Activated CD4-positive, CD25-positive, alpha-beta regulatory T cell treated with anti-CD3 and anti-CD28 coated beads, Interleukin-2, amount 50 U/mL, for 72 hours (primary cell): ENCODE results near the gene NKD1.

ENCODE experiments used
- DNase-seq: peaks from one replicate; pipeline ENCODE4 v3.0.0; 2021

NKD1 gene

DNA sequence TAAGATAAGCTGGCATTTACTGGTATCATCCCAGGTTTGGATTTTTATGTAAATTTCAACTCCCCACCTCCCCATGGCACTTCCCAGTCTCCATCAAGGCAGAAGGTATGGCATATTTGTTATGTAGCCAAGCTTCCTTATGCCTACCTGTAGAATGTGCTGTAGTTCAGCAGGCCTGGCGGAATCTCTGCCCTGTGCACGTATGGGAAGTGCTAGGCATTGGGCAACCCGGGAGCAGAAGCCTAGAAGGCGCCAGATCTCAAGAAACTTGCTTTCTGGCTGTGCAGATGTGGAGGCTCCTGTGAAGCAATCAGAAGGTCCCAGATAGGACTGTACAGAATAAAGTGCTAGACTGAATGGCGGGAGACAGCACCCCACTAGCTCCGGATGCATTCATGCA lies 68.2 kb downstream of the NKD1 start:
- no peak for DNase-seq

DNA sequence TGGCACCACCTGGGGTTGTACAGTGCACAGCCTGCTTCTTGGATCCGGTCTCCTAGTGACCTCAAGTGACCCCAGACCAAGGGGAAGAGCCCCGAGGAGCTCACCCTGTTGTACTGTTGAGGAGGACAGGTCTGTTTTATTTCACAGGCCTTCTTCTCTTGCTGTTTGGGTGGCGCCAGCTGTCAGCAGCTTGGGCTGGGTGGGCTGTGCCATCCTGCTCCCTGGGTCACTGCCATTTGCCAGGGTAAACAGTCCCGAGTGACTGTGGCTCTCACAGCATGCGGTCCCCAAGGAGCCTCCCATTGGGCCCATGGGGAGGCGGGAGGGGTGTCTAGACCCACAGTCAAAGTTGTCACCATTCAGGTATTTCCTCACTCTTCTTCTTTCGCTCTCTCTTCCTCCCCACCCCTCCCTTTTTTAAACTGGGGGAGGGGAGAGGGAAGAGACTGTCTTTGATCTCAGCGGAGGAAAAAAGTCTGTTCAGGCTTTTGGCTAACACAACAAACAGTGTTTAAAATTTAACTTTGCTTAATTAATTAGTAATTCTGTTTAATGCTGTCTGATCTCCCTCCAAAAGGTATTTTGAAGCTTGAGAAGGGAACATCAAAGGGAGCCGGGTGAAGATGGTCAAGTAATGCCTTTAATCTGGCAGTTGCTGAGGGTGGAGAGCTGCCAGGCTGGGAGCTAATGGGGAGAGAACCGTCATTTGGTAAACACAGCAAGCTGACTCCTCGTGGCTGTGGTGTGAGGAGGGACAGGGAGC lies 68.9 kb downstream of the NKD1 start:
- DNase-seq: no peak

DNA sequence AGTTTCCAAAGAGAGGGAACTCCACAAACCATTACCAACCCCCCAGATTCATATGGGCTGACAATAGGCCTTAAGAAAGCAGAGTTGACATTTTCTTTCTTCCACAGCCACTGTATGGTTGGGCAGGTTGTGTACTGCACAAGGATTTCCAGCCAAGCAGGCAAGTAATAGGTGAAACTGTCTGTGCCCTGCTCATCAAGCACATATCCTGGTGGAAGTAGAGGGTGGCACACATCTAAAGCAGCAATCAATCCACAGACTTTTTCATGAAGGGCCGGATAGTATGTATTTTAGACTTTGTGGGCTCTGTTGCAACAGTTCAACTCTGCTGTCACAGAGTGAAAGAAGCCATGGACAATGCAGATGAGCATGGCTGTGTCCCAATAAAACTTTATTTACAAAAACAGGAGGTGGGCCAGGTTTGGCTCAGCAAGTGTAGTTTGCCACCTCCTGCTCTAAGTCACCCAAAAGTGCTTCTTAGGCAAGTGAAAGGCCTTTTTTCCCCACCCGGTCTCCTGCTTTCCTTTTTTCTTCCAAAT lies 69.5 kb downstream of the NKD1 start:
- no peak for DNase-seq

DNA sequence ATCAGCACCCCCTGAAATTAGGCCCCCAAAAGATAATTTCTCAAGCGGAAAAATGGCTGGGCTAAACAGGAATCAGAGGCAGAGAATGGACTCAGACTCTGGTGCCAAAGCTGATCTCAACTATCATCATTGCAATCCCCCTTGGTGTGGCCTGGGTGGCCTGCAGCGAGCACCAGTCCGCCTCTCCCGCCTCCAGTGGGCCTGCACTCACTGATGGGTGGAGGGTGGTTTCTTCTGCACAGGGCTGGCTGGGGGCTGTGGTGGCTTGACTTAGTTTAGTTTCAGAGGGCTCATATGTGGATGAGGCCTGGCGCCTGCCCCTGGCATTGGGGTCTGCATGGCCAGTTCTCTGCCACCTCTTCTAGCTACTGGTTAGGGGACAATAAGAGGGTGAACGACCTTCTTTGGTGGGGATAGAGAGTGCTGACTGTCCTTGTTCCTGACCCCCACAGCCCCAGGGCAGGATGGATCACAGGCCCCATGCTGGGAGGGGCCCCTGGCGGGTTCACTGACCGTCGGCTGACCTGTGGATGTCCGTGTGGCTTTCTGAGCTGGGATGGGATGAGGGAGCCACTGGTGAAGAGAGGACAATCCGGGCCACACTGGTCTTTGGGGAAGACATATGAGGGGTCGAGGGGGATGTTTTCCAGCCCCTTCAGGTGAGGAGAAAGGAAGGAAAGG lies 70.2 kb downstream of the NKD1 start:
- DNase-seq: no peak

DNA sequence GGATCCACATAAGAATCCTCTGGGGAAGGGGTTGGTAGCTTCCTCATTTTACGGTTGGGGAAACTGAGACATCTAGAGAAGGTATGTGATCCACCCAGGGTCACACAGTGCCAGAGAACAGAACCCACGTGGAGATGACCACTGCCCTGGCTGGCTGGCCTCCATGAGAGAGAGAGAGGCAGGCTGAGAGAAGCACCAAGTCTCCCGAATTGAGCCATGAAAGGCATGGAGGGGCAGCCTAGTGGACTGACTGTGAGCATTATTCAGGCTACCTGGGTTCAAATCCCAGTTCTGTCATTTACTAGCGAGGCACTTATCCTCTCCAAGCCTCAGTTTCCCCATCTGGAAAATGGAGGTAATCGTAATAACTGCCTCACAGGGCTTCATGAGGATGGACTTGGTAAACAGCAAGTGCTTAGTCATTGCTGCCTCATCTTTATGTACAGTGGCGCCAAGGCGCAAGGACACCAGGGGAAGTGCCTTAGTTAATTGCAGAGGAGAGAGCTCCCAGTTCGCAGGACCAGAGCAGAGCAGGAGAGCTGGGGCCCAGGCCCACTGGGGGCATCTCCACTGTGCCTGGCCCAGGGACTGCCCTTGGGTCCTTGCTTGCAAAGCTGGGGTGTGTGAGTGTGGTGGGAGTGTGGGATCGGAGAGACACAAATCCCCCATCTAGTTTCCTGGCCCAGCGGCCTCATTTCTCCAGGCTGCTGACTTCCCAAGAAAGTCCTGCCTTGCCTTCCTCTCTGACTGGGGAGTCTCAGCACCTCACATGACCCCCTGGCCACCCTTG lies 71.7 kb downstream of the NKD1 start:
- DNase-seq: no peak

DNA sequence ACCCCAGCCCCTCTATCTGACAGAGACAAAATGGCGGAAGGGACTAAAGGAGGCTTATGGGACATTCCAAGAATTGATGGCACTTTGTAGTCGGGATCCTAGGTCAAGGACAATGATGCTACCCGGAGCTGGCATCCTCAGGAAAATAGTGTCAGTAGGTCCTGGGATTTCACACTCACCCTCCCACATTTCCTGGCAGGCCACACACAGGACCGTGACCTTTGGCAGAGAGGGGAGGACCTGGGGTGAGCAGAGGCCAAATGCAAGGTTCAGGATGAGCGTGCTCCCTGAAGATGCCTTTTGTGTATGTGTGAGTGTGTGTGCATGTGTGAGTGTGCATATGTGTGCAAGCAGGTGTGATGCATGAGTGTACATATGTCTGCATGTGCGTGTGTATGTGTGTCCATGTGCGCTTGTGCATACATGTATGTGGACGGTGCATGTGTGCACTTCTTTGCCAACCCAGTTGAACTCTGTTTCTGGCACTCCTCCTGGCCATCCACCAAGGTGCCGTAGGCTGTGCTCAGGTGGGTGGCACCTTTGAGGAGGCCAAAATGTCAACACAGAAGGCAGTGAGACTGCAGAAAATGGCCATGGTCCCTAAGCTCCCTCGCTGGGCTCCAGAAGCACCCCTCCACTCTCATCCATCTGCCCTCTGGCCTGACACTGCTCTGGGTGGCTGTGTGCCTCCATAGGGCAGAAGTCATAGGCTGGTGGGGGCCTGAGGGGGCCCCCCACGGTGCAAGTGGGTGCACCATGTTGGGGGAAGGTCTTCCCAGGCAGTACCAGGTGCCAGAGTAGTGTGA lies 72.7 kb downstream of the NKD1 start:
- no peak for DNase-seq

DNA sequence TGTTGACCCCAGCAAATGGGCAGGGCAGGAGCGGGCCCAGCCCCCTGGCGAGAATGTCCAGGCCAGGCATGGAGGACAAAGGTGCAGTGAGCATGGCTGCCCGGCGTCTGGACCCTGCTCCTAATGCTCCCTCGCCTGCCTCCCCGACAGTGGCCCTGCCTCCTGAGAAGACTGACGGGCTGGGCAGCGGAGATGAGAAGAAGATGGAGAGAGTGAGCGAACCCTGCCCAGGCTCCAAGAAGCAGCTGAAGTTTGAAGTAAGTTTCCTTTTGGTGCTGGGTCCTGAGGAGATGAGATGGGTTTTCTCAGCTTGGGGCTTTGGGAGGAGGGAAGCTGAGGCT lies 73.2 kb downstream of the NKD1 start:
- DNase-seq: no peak

DNA sequence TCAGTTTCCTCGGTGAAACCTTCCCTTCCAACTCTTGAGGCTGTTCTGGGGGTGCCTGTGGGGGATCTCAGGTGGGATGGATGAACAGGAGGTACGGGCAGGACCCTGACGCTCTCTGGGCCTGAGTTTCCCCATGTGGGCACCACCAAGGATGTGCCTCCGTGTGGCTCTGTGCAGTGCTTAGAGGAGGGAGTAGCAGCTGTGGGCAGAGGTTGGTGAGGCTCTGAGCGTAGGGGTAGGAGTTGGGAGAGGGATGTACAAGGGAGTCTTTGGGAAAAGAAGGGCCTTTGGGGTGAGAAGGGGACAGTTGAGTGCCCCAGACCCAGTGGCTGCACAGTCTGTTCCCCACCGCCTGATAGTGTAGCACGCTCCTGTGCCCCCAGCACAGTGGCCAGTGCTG lies 73.8 kb downstream of the NKD1 start:
- DNase-seq: no peak

DNA sequence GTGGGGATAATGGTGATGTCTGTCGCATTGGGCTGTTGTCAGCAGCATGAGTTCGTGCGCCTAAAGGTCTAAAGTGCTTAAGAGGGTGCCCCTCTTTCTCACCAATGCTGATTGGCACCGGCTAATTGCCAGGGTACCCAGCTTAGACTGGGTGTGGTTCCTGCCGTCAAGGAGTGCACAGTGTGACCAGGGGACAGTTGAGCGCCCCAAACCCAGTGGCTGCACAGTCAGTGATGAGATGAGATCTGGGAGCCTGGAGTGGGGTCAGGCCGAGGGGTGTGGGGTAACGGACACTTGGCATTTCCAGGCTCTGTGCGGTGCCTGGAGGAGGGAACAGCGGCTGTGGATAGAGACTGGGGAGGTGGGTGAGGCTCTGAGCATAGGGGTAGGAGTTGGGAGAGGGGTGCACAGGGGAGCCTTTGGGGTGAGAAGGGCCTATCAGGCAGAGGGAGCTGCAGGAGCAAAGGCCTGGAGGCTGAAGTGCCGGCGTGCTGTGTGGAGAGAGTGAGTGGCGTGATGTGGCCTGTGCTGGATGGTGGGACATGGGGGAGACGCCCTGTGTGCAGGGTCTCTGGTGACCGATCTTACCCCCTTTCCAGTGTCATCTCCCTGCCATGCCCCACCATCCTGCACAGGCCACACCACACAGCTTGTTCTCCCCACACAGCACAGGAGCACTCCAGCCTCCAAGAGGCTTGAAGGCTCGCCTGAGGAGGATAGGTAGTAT lies 74.6 kb downstream of the NKD1 start:
- DNase-seq: no peak

DNA sequence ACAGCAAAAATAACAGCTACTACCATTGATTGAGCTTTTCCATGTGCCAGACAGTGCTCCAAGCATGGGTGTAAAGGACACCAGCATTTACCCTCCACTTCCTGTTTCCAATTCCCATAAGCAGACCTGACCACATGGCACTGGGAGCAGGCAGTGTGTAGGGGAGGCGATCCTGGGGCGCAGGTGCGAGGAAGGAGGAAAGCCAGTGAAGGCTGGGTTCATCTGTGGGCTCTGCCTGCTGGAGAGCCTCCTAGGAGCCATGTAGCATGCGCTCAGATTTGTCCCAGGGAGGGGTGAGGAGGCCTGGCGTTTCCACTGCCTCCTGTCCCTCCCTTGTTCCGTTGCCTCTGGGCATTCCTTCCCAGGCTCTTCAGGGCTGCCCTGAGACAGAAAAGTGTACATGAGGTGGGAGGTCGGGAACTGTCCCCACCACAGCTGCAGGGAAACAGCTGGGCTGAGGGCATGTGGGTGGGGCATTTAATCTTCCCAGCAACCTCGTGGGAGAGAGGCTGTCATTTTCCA lies 76.3 kb downstream of the NKD1 start:
- no peak for DNase-seq

DNA sequence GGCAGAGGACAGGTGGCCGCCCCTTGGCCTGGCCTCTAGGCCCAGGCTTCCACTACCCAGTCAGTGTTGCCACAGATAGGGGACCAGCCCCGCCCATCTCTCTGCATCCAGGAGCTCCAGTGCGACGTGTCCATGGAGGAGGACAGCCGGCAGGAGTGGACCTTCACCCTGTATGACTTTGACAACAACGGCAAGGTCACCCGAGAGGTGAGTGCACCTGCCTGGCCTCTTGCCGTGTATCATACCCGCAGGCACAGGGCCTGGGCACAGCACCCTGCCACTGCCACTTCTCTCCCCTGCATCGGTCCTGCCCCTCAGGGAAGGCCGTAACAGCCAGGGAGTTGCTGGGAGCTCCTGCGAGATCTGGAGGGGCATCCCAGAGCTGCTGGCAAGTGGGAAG lies 77.2 kb downstream of the NKD1 start:
- DNase-seq: no peak

DNA sequence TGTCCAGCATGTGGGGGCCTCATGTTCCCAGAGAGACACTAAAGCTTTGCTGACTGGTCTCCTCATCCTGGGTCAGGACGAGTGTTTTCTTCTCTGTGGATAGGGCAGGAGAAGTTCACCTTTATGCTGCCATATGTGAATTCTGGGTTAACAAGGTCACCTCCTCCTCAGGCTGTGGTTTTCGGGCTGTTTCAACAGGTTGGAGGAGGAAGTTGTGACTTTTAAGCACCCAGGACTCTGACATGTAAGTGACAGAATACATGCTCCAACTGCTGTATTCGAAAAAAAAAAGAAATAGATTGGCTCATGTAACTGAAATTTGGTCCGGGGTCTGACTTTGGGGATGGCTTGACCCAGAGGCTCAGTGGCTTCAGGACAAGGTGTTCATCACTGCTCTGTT lies 78.7 kb downstream of the NKD1 start:
- no peak for DNase-seq

DNA sequence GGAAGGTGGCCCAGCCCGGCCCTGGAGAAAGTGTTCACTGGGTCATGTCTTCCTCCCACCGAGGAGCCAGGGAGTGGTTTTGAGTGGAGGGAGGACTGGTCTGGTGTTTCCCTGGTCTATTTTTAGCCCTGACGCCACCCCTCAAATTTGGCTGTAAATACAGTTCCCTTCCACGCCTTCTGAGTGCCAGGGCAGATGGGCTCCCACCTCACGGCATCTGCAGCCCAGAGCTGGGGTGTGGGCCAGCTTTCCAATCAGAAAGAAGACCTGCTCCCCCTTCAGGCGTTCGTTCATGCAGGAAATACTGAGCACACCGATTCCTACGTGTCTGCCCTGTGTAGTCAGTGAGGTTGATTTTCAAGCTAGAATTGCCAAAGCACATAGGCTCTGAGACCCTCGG lies 79.2 kb downstream of the NKD1 start:
- DNase-seq: no peak

DNA sequence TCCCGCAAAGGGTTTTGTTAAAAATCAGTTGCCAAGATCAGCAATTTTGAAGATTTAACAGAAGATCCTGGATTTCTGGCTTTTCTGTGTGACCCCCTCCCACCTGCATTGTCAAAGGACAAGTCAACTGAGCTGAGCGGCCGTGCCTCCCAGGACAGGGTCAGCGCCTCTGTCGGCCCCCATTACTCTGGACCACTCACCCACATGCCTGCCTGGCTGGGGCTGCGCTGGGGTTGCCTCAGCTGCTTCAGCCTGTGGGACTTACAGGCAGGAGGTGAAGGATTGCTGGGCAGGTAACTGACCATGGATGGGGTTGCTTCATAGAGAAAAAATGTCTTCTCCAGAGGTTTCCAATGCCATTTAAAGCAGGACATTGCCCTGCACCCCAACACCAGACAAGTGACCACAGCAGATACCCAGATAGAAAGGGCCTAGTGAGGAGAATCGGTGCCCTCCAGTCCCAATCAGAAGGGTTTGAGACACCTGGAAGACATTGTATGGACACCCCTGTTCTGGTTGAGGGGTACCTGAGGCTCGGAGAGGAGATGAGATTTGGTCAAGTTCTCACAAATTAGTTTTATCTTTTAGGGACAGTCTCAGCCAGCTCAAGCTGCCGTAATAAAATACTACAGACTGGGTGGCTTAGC lies 80.1 kb downstream of the NKD1 start:
- no peak for DNase-seq

DNA sequence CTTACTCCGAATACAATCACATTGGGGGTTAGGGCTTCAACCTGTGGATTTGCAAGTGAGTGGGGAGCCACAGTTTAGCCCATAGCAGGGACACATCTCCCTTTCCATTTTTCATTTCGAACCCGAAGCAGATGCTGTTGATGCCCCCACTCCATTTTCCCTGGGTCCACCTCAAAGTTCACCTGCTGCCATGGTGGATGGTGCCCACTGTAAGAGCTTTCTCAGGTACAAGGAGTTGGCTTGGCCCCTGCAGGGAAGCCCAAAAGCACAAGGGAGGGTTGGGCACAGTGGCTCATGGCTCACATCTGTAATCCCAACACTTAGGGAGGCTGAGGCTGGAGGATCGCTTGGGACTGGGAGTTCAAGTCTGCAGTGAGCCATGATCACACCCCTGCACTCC lies 81.1 kb downstream of the NKD1 start:
- DNase-seq: no peak

DNA sequence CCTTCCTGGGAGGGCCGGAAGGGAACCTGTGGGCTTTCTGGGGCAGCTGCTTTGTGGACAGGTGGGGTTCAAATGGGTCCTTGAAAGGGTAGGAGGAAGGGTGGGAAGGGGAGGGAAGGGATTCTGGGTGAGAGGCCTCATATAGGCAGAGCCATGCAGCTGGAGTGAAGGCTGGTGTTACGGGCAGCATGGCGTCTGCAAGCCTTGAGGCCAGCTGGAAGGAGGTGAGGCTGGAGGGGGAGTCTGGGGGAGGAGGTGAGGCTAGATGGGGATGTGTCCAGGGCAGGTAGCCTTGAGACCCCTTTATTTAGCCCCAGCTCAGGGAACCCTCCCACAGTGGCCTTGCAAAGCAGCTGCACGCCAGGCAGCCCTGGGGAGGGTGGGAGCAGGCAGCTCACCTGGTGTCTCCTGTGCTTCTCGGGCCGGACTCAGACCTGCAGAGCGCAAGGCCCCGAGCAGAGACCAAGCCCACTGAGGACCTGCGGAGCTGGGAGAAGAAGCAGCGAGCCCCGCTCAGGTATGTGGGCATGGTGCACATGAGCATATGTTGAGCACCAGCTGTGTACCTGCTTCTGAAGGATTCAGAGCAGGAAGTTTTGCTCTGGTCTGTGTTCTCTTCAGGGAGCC lies 82.3 kb downstream of the NKD1 start:
- DNase-seq: no peak

DNA sequence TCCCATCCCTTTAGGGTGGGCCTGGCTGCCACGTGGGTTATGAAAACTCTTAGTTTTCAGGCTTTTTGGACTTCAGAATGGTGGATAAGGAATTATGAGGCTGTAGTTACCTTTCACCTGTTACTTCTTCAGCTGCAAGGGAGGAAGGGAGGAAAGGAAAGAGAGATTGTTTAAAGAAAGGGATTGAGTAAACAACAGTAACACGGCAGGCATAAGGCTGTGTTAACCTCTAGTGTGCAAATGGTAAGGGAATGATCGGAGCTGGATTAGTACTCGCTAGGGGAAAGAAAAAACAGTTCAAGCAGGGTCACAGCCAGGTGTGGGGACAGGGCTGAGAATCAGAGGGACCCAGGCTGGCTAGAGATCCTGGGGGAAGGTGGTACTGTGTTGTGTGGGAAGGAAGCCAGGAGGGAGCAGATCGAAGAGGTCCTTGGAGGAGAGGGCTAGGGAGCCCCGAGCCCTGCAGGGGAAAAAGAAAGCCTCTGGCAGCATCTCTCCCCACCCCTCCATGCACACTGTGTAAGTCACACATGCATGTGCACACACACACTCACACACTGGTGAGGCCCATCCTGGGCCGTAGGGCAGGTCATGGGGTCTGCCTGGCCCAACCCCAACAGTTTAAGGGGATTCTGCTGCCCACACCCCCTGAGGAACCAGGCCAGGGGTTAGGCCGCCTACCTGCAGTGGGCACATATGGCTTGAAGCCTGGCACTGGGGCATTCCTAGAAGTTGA lies 83.2 kb downstream of the NKD1 start:
- DNase-seq: no peak

DNA sequence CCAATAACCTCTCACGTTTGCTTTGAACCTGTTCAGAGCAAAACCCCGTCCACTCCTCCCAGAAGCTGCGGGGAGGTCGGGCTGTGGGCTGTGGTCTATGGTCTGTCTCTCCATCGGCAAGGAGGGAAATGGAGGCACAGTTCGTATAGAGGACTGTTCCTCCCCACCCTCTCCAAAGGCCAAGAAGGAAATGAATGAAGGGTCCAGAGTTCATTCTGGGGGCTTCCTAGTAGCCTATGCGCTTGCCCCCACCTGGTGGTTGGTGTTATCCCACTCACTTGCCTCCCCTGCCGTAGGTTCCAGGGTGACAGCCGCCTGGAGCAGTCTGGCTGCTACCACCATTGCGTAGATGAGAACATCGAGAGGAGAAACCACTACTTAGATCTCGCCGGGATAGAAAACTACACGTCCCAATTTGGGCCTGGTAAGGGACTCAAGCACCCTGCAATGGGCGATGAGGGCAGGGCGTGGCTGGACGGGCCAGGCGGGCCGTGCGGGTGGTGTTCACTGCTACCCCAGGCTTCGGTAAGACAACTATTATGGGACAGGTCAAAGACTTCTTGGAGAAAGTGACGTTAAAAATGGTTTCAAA lies 83.9 kb downstream of the NKD1 start:
- no peak for DNase-seq

DNA sequence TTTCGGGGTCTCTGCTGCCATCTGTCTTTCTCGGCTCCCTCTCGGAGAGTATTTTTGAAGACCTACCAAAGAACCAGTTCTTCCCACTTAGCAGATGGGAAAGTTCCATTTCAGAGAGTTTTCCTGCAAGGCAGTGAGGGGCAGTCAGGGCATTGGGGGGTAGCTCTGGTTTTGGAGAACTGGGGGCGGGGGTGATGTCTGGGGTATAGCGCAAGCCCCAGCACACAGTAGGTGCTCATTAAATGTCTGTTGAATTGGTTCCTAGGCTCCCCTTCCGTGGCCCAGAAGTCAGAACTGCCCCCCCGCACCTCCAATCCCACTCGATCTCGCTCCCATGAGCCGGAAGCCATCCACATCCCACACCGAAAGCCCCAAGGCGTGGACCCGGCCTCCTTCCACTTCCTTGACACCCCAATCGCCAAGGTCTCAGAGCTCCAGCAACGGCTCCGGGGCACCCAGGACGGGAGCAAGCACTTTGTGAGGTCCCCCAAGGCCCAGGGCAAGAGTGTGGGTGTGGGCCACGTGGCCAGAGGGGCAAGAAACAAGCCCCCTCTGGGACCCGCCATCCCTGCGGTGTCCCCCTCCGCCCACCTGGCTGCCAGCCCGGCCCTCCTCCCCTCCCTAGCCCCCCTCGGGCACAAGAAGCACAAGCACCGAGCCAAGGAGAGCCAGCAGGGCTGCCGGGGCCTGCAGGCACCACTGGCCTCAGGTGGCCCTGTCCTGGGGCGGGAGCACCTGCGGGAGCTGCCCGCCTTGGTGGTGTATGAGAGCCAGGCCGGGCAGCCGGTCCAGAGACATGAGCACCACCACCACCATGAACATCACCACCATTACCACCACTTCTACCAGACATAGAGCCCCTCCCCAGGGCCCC lies 85.0 kb downstream of the NKD1 start:
- DNase-seq: no peak
